K562 (cell line): ENCODE measurements around the gene HYOU1. TPM values are rescaled to one million over a fixed set of nuclear protein-coding genes. Genes with fewer than 3 reads are reported as not detected.

Source experiments
- ARID2 ChIP-seq: fragments of 450-650 bp; IDR thresholded peaks from 2 replicates; pipeline ENCODE4 v1.6.1; 2017; ENCODE audit warnings: antibody characterized with exemption, mild to moderate bottlenecking
- BHLHE40 ChIP-seq: IDR thresholded peaks from 2 replicates; pipeline ENCODE4 v1.6.1; 2011; ENCODE audit warnings: low read length, improper control_type of control experiment
- CHD4 ChIP-seq: fragments of 200-600 bp; sonication (generic); IDR thresholded peaks from 3 replicates; pipeline ENCODE4 v1.6.1; 2012; ENCODE audit warnings: low read depth, mild to moderate bottlenecking, mixed read lengths, low read length, inconsistent platforms; ENCODE audit not compliant: insufficient read depth, insufficient replicate concordance, poor library complexity, severe bottlenecking
- CSDE1 ChIP-seq, 2 experiments: fragments of 450-650 bp; IDR thresholded peaks; 2 replicates each; pipeline ENCODE4 v1.6.1; 2016; ENCODE audit warnings: mild to moderate bottlenecking in 1 of 2
- ETV1 ChIP-seq: fragments of 450-650 bp; conservative IDR thresholded peaks from 2 replicates; pipeline ENCODE4 v1.6.1; 2016; ENCODE audit warnings: missing genetic modification characterization, control low read depth, low read depth, missing compliant biosample characterization
- GABPB2 ChIP-seq: fragments of 250-450 bp; sonication (Bioruptor Pico); conservative IDR thresholded peaks from 2 replicates; pipeline ENCODE4 v1.5.1; 2021; ENCODE audit warnings: mild to moderate bottlenecking
- KLF13 ChIP-seq: fragments of 450-650 bp; IDR thresholded peaks from 2 replicates; pipeline ENCODE4 v1.6.1; 2016; ENCODE audit warnings: missing genetic modification characterization, low read depth, mild to moderate bottlenecking, missing compliant biosample characterization, moderate library complexity, borderline replicate concordance
- MBD2 ChIP-seq: sonication (generic); IDR thresholded peaks from 2 replicates; pipeline ENCODE4 v1.6.1; 2016; ENCODE audit warnings: low read depth, borderline replicate concordance
- MEF2D ChIP-seq: conservative IDR thresholded peaks from 2 replicates; pipeline ENCODE4 v1.6.1; 2016; ENCODE audit warnings: low read depth, missing genetic modification characterization, missing compliant biosample characterization
- NELFE ChIP-seq: IDR thresholded peaks from 2 replicates; pipeline ENCODE4 v1.6.1; 2011; ENCODE audit warnings: mild to moderate bottlenecking; ENCODE audit not compliant: insufficient read depth, insufficient read length
- NFYB ChIP-seq: IDR thresholded peaks from 2 replicates; pipeline ENCODE4 v1.6.1; 2011; ENCODE audit warnings: mild to moderate bottlenecking, moderate library complexity; ENCODE audit not compliant: insufficient read length; ENCODE audit errors: extremely low read depth
- OTX1 ChIP-seq: fragments of 450-650 bp; formaldehyde crosslinking; IDR thresholded peaks from 2 replicates; pipeline ENCODE4 v1.4.0; 2022; ENCODE audit warnings: mild to moderate bottlenecking
- PHB ChIP-seq: fragments of 250-450 bp; sonication (Bioruptor Pico); IDR thresholded peaks from 2 replicates; pipeline ENCODE4 v1.5.0; 2021
- RB1 ChIP-seq: fragments of 450-650 bp; IDR thresholded peaks from 2 replicates; pipeline ENCODE4 v1.6.1; 2017; ENCODE audit warnings: low read depth, mild to moderate bottlenecking
- RFX7 ChIP-seq: fragments of 250-450 bp; sonication (Bioruptor Pico); IDR thresholded peaks from 2 replicates; pipeline ENCODE4 v1.5.1; 2021; ENCODE audit warnings: mild to moderate bottlenecking
- ZC3H4 ChIP-seq: sonication (generic); formaldehyde crosslinking; IDR thresholded peaks from 2 replicates; pipeline ENCODE4 v1.9.0; 2021; ENCODE audit warnings: missing genetic modification reagents, borderline replicate concordance
- ZKSCAN8 ChIP-seq: fragments of 200-800 bp; sonication (Bioruptor generic); IDR thresholded peaks from 2 replicates; pipeline ENCODE4 v1.6.1; 2016; ENCODE audit warnings: missing genetic modification characterization, missing compliant biosample characterization
- ZNF316 ChIP-seq: fragments of 450-650 bp; IDR thresholded peaks from 2 replicates; pipeline ENCODE4 v1.6.1; 2016
- ZNF696 ChIP-seq: fragments of 250-450 bp; sonication (Bioruptor Pico); conservative IDR thresholded peaks from 2 replicates; pipeline ENCODE4 v1.4.0; 2020; ENCODE audit warnings: mild to moderate bottlenecking, moderate library complexity
- polyA plus RNA-seq, 8 experiments: library from polyadenylated mRNA; depleted of rRNA in 4 of 8; stranded (reverse) in 5 of 8; unstranded in 3 of 8; fragments of >200 nt; fragmentation: Nextera tagmentation in 2 of 8; fragmentation: Illumina TruSeq in 1 of 8; extraction: Ambion mirVana in 2 of 8; extraction: Trizol in 1 of 8; gene quantifications; 2 replicates each; pipeline versions ENCODE4 v1.2.1 to v1.2.3, GENCODE V29; 2011 to 2014; ENCODE audit warnings: inconsistent platforms in 1 of 8, missing spikeins in 1 of 8
- total RNA-seq, 7 experiments: library from RNA; depleted of rRNA in 6 of 7; stranded (reverse); fragments of >200 nt in 6 of 7; fragmentation: Illumina TruSeq in 2 of 7; extraction: Trizol in 2 of 7; gene quantifications; 2 replicates each; pipeline versions ENCODE4 v1.2.1 to v1.2.3, GENCODE V29; 2011 to 2021; ENCODE audit warnings: low replicate concordance in 1 of 7
- TF ChIP-seq, protein P1 (sequence below), 2 experiments: fragments of 450-650 bp in 1 of 2; sonication (generic) in 1 of 2; formaldehyde crosslinking; conservative IDR thresholded peaks; 2 replicates each; pipeline versions ENCODE4 v1.4.0 to v1.8.1; 2020 to 2022; ENCODE audit warnings: mild to moderate bottlenecking in 1 of 2, missing genetic modification reagents in 1 of 2
- TF ChIP-seq, protein P2 (sequence below), 2 experiments: fragments of 450-650 bp; IDR thresholded peaks; 2 replicates each; pipeline ENCODE4 v1.6.1; 2018; ENCODE audit warnings: mild to moderate bottlenecking in 2 of 2, low read depth in 1 of 2; ENCODE audit not compliant: partially characterized antibody in 2 of 2
- TF ChIP-seq, protein P3 (sequence below): fragments of 250-450 bp; sonication (Bioruptor Pico); IDR thresholded peaks from 2 replicates; pipeline ENCODE4 v1.9.0; 2021; ENCODE audit warnings: mild to moderate bottlenecking
- TF ChIP-seq, protein P4 (sequence below), 2 experiments: fragments of 450-650 bp; conservative IDR thresholded peaks; 2 replicates each; pipeline ENCODE4 v1.6.1; 2017; ENCODE audit warnings: mild to moderate bottlenecking in 2 of 2, moderate library complexity in 2 of 2

The HYOU1 gene
- total and polyA plus RNA-seq, 9 of the 15 experiments (the other 6 are each of a cell fraction or from before 2014, with no cell fraction given) = 19.5 to 197 (median 128) TPM

DNA sequence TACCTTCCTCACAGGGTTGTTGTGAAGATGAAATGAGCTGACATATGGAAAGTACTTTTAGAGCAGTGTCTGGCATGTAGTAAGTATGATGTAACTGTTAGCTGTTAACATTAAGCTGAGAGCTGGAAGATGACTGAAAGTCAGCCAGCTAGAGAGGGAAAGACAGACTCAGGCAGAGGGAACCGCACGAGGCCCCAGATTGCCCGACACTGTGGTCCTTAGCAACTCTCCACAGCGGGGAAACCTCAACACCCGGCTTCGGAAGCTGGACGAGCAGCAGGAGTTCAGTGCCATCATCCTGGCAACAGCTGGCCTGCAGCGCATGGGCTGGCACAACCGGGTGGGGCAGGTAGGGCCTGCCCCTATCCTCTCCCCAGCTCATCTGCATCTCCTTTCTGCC, 34.2 kb upstream of the HYOU1 start (continued):
- TF ChIP-seq NFYB (no peak), NELFE (no peak), ZKSCAN8 (CRISPR knock-in tag) (no peak), BHLHE40 (no peak), ETV1 (tag) (no peak), KLF13 (tag) (no peak), CHD4 (no peak), MEF2D (no peak), PHB (0 out of 2 replicates have a peak, but pooled peaks have one; percentile 27), RB1 (no peak), ARID2 (no peak), OTX1 (CRISPR knock-in tag) (no peak), ZNF316 (no peak), ZNF696 (no peak), CSDE1 (IDR thresholded peaks at IDR 0.05) (no peak), GABPB2 (CRISPR knock-in tag) (no peak), MBD2 (no peak), ZC3H4 (CRISPR knock-in tag) (no peak), RFX7 (CRISPR knock-in tag) (no peak)
- TF ChIP-seq, protein P1, sequence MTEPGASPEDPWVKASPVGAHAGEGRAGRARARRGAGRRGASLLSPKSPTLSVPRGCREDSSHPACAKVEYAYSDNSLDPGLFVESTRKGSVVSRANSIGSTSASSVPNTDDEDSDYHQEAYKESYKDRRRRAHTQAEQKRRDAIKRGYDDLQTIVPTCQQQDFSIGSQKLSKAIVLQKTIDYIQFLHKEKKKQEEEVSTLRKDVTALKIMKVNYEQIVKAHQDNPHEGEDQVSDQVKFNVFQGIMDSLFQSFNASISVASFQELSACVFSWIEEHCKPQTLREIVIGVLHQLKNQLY (CRISPR knock-in tag; conservative IDR thresholded peaks at IDR 0.05) = no peak
- TF ChIP-seq, protein P2, sequence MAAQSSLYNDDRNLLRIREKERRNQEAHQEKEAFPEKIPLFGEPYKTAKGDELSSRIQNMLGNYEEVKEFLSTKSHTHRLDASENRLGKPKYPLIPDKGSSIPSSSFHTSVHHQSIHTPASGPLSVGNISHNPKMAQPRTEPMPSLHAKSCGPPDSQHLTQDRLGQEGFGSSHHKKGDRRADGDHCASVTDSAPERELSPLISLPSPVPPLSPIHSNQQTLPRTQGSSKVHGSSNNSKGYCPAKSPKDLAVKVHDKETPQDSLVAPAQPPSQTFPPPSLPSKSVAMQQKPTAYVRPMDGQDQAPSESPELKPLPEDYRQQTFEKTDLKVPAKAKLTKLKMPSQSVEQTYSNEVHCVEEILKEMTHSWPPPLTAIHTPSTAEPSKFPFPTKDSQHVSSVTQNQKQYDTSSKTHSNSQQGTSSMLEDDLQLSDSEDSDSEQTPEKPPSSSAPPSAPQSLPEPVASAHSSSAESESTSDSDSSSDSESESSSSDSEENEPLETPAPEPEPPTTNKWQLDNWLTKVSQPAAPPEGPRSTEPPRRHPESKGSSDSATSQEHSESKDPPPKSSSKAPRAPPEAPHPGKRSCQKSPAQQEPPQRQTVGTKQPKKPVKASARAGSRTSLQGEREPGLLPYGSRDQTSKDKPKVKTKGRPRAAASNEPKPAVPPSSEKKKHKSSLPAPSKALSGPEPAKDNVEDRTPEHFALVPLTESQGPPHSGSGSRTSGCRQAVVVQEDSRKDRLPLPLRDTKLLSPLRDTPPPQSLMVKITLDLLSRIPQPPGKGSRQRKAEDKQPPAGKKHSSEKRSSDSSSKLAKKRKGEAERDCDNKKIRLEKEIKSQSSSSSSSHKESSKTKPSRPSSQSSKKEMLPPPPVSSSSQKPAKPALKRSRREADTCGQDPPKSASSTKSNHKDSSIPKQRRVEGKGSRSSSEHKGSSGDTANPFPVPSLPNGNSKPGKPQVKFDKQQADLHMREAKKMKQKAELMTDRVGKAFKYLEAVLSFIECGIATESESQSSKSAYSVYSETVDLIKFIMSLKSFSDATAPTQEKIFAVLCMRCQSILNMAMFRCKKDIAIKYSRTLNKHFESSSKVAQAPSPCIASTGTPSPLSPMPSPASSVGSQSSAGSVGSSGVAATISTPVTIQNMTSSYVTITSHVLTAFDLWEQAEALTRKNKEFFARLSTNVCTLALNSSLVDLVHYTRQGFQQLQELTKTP (IDR thresholded peaks at IDR 0.05; ENCODE audit: low read depth in 1 of 2, partially characterized antibody in 2 of 2) = peak in 1 of 2 experiments; percentile 33
- TF ChIP-seq, protein P3, sequence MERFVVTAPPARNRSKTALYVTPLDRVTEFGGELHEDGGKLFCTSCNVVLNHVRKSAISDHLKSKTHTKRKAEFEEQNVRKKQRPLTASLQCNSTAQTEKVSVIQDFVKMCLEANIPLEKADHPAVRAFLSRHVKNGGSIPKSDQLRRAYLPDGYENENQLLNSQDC = no peak
- TF ChIP-seq, protein P4, sequence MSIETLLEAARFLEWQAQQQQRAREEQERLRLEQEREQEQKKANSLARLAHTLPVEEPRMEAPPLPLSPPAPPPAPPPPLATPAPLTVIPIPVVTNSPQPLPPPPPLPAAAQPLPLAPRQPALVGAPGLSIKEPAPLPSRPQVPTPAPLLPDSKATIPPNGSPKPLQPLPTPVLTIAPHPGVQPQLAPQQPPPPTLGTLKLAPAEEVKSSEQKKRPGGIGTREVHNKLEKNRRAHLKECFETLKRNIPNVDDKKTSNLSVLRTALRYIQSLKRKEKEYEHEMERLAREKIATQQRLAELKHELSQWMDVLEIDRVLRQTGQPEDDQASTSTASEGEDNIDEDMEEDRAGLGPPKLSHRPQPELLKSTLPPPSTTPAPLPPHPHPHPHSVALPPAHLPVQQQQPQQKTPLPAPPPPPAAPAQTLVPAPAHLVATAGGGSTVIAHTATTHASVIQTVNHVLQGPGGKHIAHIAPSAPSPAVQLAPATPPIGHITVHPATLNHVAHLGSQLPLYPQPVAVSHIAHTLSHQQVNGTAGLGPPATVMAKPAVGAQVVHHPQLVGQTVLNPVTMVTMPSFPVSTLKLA (conservative IDR thresholded peaks at IDR 0.05) = 0 out of 4 replicates have a peak, but pooled peaks of 1 of the 2 experiments have one; percentile 11
